ENCODE data around the gene NUDCD3. TPM values are rescaled to one million over a fixed set of nuclear protein-coding genes. Genes with fewer than 3 reads are reported as not detected.

NUDCD3 gene
- total RNA-seq, 1 donor = 54.3 TPM

- peaks cover 10% of the 10 kb centered on the region for H4K20me1 ChIP-seq (ENCODE audit: insufficient read depth, low read length)
- H3K4me1 ChIP-seq (ENCODE audit: insufficient read depth, low read length) = peaks cover 11% of the 10 kb centered on the region
- no peak for DNase-seq (ENCODE audit: insufficient read length, low spot score, missing footprints)
- no peak overlapping the region for H3K4me2 ChIP-seq (ENCODE audit: insufficient read depth, low read length)
- H3K27me3 ChIP-seq (ENCODE audit: insufficient read depth, low read length) = no peaks in the 10 kb centered on the region
- peaks cover 38% of the 10 kb centered on the region for H3K36me3 ChIP-seq (ENCODE audit: insufficient read depth, low read length)
- peaks cover 85% of the 10 kb centered on the region for H3K79me2 ChIP-seq (ENCODE audit: insufficient read depth, low read length)
- no peak for TF ChIP-seq CTCF (IDR thresholded peaks at IDR 0.05; ENCODE audit: extremely low read depth, low read depth, low read length)
- H3K27ac ChIP-seq (ENCODE audit: low read depth, low read length) = no peak overlapping the region
- no peak overlapping the region for H2AFZ ChIP-seq (ENCODE audit: low read length)
- no peak overlapping the region for H3K4me3 ChIP-seq (ENCODE audit: insufficient read depth, low read length)
- H3K9me3 ChIP-seq (ENCODE audit: low read depth, low read length) = no peaks in the 10 kb centered on the region
These were observed 5.8 kb downstream of the NUDCD3 start for GRCh38 chr7:44484482-44485313.

GRCh38 chr7:44482502-44483485 lies 7.7 kb downstream of the NUDCD3 start:
- no peak overlapping the region for H3K27ac ChIP-seq (ENCODE audit: low read depth, low read length)
- no peaks in the 10 kb centered on the region for H3K9me3 ChIP-seq (ENCODE audit: low read depth, low read length)
- no peak overlapping the region for H3K4me2 ChIP-seq (ENCODE audit: insufficient read depth, low read length)
- no peak overlapping the region for H2AFZ ChIP-seq (ENCODE audit: low read length)
- no peaks in the 10 kb centered on the region for H3K27me3 ChIP-seq (ENCODE audit: insufficient read depth, low read length)
- H3K4me3 ChIP-seq (ENCODE audit: insufficient read depth, low read length) = no peak overlapping the region
- H3K36me3 ChIP-seq (ENCODE audit: insufficient read depth, low read length) = peaks cover 48% of the 10 kb centered on the region
- H3K4me1 ChIP-seq (ENCODE audit: insufficient read depth, low read length) = no peaks in the 10 kb centered on the region
- TF ChIP-seq CTCF (IDR thresholded peaks at IDR 0.05; ENCODE audit: extremely low read depth, low read depth, low read length) = no peak
- no peak for DNase-seq (ENCODE audit: insufficient read length, low spot score, missing footprints)
- peaks cover 5% of the 10 kb centered on the region for H4K20me1 ChIP-seq (ENCODE audit: insufficient read depth, low read length)
- H3K79me2 ChIP-seq (ENCODE audit: insufficient read depth, low read length) = peaks cover 68% of the 10 kb centered on the region

- no peak overlapping the region for H3K27ac ChIP-seq (ENCODE audit: low read depth, low read length)
- DNase-seq (ENCODE audit: insufficient read length, low spot score, missing footprints) = no peak
- no peak for TF ChIP-seq CTCF (IDR thresholded peaks at IDR 0.05; ENCODE audit: extremely low read depth, low read depth, low read length)
- H3K27me3 ChIP-seq (ENCODE audit: insufficient read depth, low read length) = no peaks in the 10 kb centered on the region
- H3K9me3 ChIP-seq (ENCODE audit: low read depth, low read length) = no peaks in the 10 kb centered on the region
- no peak overlapping the region for H3K4me3 ChIP-seq (ENCODE audit: insufficient read depth, low read length)
- H3K36me3 ChIP-seq (ENCODE audit: insufficient read depth, low read length) = peaks cover 40% of the 10 kb centered on the region
- H3K4me2 ChIP-seq (ENCODE audit: insufficient read depth, low read length) = no peak overlapping the region
- no peak overlapping the region for H2AFZ ChIP-seq (ENCODE audit: low read length)
- peaks cover 12% of the 10 kb centered on the region for H3K4me1 ChIP-seq (ENCODE audit: insufficient read depth, low read length)
- H3K79me2 ChIP-seq (ENCODE audit: insufficient read depth, low read length) = peaks cover 50% of the 10 kb centered on the region
- peaks cover 7% of the 10 kb centered on the region for H4K20me1 ChIP-seq (ENCODE audit: insufficient read depth, low read length)
These were observed 12.5 kb downstream of the NUDCD3 start for GRCh38 chr7:44477938-44478337.
